HCT116 (cell line): Measurements from ENCODE around the gene LCLAT1. TPM values are rescaled to one million over a fixed set of nuclear protein-coding genes. Genes with fewer than 3 reads are reported as not detected.

Source experiments
- ATAC-seq: fragments of 200-7000 bp; cut with Tn5 transposase; 2 replicates; pipeline ENCODE4 v1.9.1; 2020; ENCODE audit warnings: mild to moderate bottlenecking, moderate library complexity
- BruUV-seq: library from RNA; stranded (reverse); fragments of 400-500 nt; replicated peaks from 2 replicates; lab custom pipeline; 2021; lab: Mats Ljungman, UMichigan
- CTCF ChIA-PET: fragments of 300-600 bp; sonication (Branson Sonifier 250); formaldehyde crosslinking; loops from one replicate; lab custom pipeline; 2021; ENCODE audit warnings: antibody characterized with exemption; lab: Charles Lee
- POLR2A ChIA-PET: fragments of 300-600, 350-600 bp; sonication (Branson Sonifier 250); formaldehyde crosslinking; loops from one replicate; lab custom pipeline; 2021; ENCODE audit warnings: antibody characterized with exemption; lab: Charles Lee
- RAD21 ChIA-PET, 2 experiments: fragments of 300-600 bp; sonication (Branson Sonifier 250); formaldehyde crosslinking; loops; one replicate each; lab custom pipeline; 2023; ENCODE audit warnings: low total read pairs in 2 of 2; ENCODE audit not compliant: uncharacterized antibody in 2 of 2, unreplicated experiment in 2 of 2, low non-redundant PET in 1 of 2; lab: Charles Lee
- DNase-seq: peaks from one replicate; pipeline ENCODE4 v3.0.0-alpha.2; 2010; ENCODE audit warnings: low read depth, low spot score
- H2AFZ ChIP-seq: fragments of 200-600 bp; shearing (Covaris generic), sonication (generic); 2 replicates; pipeline ENCODE4 v1.6.1; 2017; ENCODE audit warnings: low read depth, mixed run types, mixed read lengths, antibody characterized with exemption, low read length; ENCODE audit not compliant: poor library complexity, severe bottlenecking
- H3K27ac ChIP-seq: 2 replicates; pipeline ENCODE4 v1.5.1; 2012; ENCODE audit warnings: low read depth, low read length
- H3K27me3 ChIP-seq: fragments of 200-600 bp; sonication (generic); 2 replicates; pipeline ENCODE4 v1.6.1; 2016; ENCODE audit warnings: mixed run types, low read length, mixed read lengths; ENCODE audit not compliant: insufficient read depth
- H3K36me3 ChIP-seq, 2 experiments: fragments of 200-500 bp in 1 of 2; fragments of 200-600 bp in 1 of 2; sonication (Bioruptor generic) in 1 of 2; sonication (generic) in 1 of 2; 2 replicates each; pipeline versions ENCODE4 v1.5.1 to v1.6.1; 2014 to 2016; ENCODE audit warnings: low read length in 2 of 2, inconsistent platforms in 1 of 2, mixed read lengths in 1 of 2, mixed run types in 1 of 2; ENCODE audit not compliant: insufficient read depth in 2 of 2, control insufficient read depth in 1 of 2
- H3K4me1 ChIP-seq, 2 experiments: fragments of 200-600 bp in 1 of 2; sonication (generic) in 1 of 2; 2 replicates each; pipeline versions ENCODE4 v1.5.1 to v1.6.1; 2012 to 2017; ENCODE audit warnings: low read length in 2 of 2, inconsistent platforms in 1 of 2, mild to moderate bottlenecking in 1 of 2, mixed read lengths in 1 of 2, mixed run types in 1 of 2, moderate library complexity in 1 of 2; ENCODE audit not compliant: insufficient read depth in 2 of 2, control insufficient read depth in 1 of 2
- H3K4me2 ChIP-seq: fragments of 200-600 bp; sonication (generic); 2 replicates; pipeline ENCODE4 v1.6.1; 2017; ENCODE audit warnings: mixed run types, low read length, mixed read lengths
- H3K4me3 ChIP-seq, 2 experiments: fragments of 200-600 bp in 1 of 2; sonication (generic) in 1 of 2; replicated peaks in 1 of 2; 2 replicates each; pipeline ENCODE4 v1.5.1; 2011 to 2016; ENCODE audit warnings: low read length in 2 of 2, control low read depth in 1 of 2, low read depth in 1 of 2, mild to moderate bottlenecking in 1 of 2, mixed read lengths in 1 of 2, mixed run types in 1 of 2
- H3K79me2 ChIP-seq: fragments of 200-600 bp; sonication (generic); 2 replicates; pipeline ENCODE4 v1.6.1; 2017; ENCODE audit warnings: mild to moderate bottlenecking, mixed run types, low read length, moderate library complexity, mixed read lengths; ENCODE audit not compliant: insufficient read depth
- H3K9ac ChIP-seq: fragments of 200-600 bp; sonication (generic); 2 replicates; pipeline ENCODE4 v1.6.1; 2016; ENCODE audit warnings: low read length, mixed read lengths
- H3K9me2 ChIP-seq: fragments of 200-600 bp; sonication (generic), shearing (Covaris generic); 2 replicates; pipeline ENCODE4 v1.6.1; 2017; ENCODE audit warnings: mixed run types, mild to moderate bottlenecking, moderate library complexity; ENCODE audit not compliant: insufficient read depth
- H3K9me3 ChIP-seq, 2 experiments: fragments of 200-500 bp in 1 of 2; fragments of 200-600 bp in 1 of 2; sonication (Bioruptor generic) in 1 of 2; sonication (generic) in 1 of 2; 2 replicates each; pipeline ENCODE4 v1.6.1; 2014 to 2017; ENCODE audit warnings: low read length in 2 of 2, mixed read lengths in 2 of 2, inconsistent platforms in 1 of 2, low read depth in 1 of 2, mild to moderate bottlenecking in 1 of 2, mixed run types in 1 of 2, moderate library complexity in 1 of 2; ENCODE audit not compliant: control insufficient read depth in 1 of 2, insufficient read depth in 1 of 2
- H4K20me1 ChIP-seq: fragments of 200-600 bp; sonication (generic), shearing (Covaris generic); 2 replicates; pipeline ENCODE4 v1.6.1; 2017; ENCODE audit warnings: mixed run types, mild to moderate bottlenecking, moderate library complexity; ENCODE audit not compliant: insufficient read depth
- CBX3 ChIP-seq: IDR thresholded peaks from 2 replicates; pipeline ENCODE4 v1.6.1; 2012; ENCODE audit warnings: low read depth
- CTCF ChIP-seq, 3 experiments: fragments of 200-600 bp in 1 of 3; sonication (generic) in 1 of 3; IDR thresholded peaks in 2 of 3; conservative IDR thresholded peaks in 1 of 3; 2 replicates each; pipeline ENCODE4 v1.5.1; 2012 to 2017; ENCODE audit warnings: low read depth in 2 of 3, low read length in 2 of 3, antibody characterized with exemption in 1 of 3, borderline replicate concordance in 1 of 3, control low read depth in 1 of 3, mild to moderate bottlenecking in 1 of 3, mixed read lengths in 1 of 3, mixed run types in 1 of 3, moderate library complexity in 1 of 3; ENCODE audit not compliant: insufficient read depth in 1 of 3
- EGR1 ChIP-seq: IDR thresholded peaks from 2 replicates; pipeline ENCODE4 v1.6.1; 2012; ENCODE audit warnings: low read depth
- ELF1 ChIP-seq: IDR thresholded peaks from 2 replicates; pipeline ENCODE4 v1.6.1; 2012; ENCODE audit warnings: low read depth, borderline replicate concordance
- EZH2 ChIP-seq: fragments of 200-600 bp; sonication (generic); IDR thresholded peaks from 2 replicates; pipeline ENCODE4 v1.6.1; 2017; ENCODE audit warnings: antibody characterized with exemption, mixed run types
- FOSL1 ChIP-seq: IDR thresholded peaks from 2 replicates; pipeline ENCODE4 v1.6.1; 2012; ENCODE audit warnings: low read depth
- JUND ChIP-seq: IDR thresholded peaks from 2 replicates; pipeline ENCODE4 v1.6.1; 2012
- POLR2AphosphoS5 ChIP-seq: IDR thresholded peaks from 2 replicates; pipeline ENCODE4 v1.6.1; 2011; ENCODE audit warnings: mild to moderate bottlenecking, low read depth, low read length, moderate library complexity
- SP1 ChIP-seq: IDR thresholded peaks from 2 replicates; pipeline ENCODE4 v1.6.1; 2012; ENCODE audit warnings: low read depth
- TCF7L2 ChIP-seq: IDR thresholded peaks from 2 replicates; pipeline ENCODE4 v1.7.0; 2011; ENCODE audit warnings: borderline replicate concordance, inconsistent platforms; ENCODE audit not compliant: insufficient read depth, insufficient read length; ENCODE audit errors: extremely low read depth
- YY1 ChIP-seq: IDR thresholded peaks from 2 replicates; pipeline ENCODE4 v1.6.1; 2011; ENCODE audit warnings: low read length, low read depth, moderate library complexity, mild to moderate bottlenecking; ENCODE audit not compliant: insufficient replicate concordance; ENCODE audit errors: extremely low read depth
- ZFX ChIP-seq: fragments of 450-650 bp; IDR thresholded peaks from 2 replicates; pipeline ENCODE4 v1.6.1; 2017
- intact Hi-C: fragments of 100-400 bp; cut with micrococcal nuclease; formaldehyde crosslinking; loops from 2 replicates; pipeline ENCODE4 v1.10.0; 2022
- total RNA-seq: library from RNA; stranded (reverse); gene quantifications from one replicate; pipeline ENCODE4 v1.2.1, GENCODE V29; 2021; ENCODE audit not compliant: unreplicated experiment
- TF ChIP-seq, protein P1 (sequence below): IDR thresholded peaks from 2 replicates; pipeline ENCODE4 v1.6.1; 2011; ENCODE audit warnings: mild to moderate bottlenecking, low read length, moderate library complexity; ENCODE audit not compliant: insufficient replicate concordance; ENCODE audit errors: extremely low read depth

The LCLAT1 gene
- total RNA-seq, 1 experiment from 2014 or later, result 36.2 TPM

DNA sequence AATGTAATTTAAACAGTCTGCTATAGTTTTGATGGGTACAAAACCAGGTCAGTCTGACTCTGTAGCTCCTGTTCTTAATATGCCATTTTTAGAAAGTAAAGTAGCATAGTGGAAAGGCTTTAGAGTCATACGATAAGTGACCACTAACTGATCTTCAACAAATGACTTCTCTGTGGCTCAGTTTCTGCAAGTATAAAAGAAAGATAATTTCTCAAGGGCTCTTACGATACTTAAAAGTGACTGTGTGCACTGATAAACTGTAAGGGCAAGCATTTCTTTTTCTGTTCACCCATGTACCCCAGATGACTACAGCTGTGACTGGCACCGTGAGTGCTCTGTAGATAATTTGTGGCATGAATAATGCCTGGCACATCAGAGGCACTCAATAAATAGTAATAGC lies 178.7 kb downstream of the LCLAT1 start:
- CTCF ChIA-PET, result no interaction called here
- H3K4me1 ChIP-seq, result no peaks in the 10 kb centered on the region
- H3K79me2 ChIP-seq, result no peaks in the 10 kb centered on the region
- RAD21 ChIA-PET, result no interaction called here
- intact Hi-C loops, result no loop called here
- H3K4me3 ChIP-seq, result no peak overlapping the region
- H3K4me2 ChIP-seq, result no peak overlapping the region
- no peaks in the 10 kb centered on the region for H3K27me3 ChIP-seq
- no TSS peak for BruUV-seq
- ATAC-seq, result no peak
- H3K36me3 ChIP-seq, result no peaks in the 10 kb centered on the region
- no peaks in the 10 kb centered on the region for H4K20me1 ChIP-seq
- DNase-seq, result no peak
- H3K9me3 ChIP-seq, result no peaks in the 10 kb centered on the region
- TF ChIP-seq EZH2, result no peak
- TF ChIP-seq POLR2AphosphoS5, result no peak
- TF ChIP-seq ELF1, result no peak
- no peak for TF ChIP-seq FOSL1
- no peak for TF ChIP-seq JUND
- no peak for TF ChIP-seq CTCF (IDR thresholded peaks at IDR 0.05 in 2 of 3, conservative IDR thresholded peaks at IDR 0.05 in 1 of 3; ENCODE audit: borderline replicate concordance in 1 of 3, insufficient read depth in 1 of 3, low read depth in 2 of 3, low read length in 2 of 3)
- no peak for TF ChIP-seq EGR1
- no peak for TF ChIP-seq SP1
- TF ChIP-seq YY1, result no peak
- no peak for TF ChIP-seq ZFX
- TF ChIP-seq, protein P1, sequence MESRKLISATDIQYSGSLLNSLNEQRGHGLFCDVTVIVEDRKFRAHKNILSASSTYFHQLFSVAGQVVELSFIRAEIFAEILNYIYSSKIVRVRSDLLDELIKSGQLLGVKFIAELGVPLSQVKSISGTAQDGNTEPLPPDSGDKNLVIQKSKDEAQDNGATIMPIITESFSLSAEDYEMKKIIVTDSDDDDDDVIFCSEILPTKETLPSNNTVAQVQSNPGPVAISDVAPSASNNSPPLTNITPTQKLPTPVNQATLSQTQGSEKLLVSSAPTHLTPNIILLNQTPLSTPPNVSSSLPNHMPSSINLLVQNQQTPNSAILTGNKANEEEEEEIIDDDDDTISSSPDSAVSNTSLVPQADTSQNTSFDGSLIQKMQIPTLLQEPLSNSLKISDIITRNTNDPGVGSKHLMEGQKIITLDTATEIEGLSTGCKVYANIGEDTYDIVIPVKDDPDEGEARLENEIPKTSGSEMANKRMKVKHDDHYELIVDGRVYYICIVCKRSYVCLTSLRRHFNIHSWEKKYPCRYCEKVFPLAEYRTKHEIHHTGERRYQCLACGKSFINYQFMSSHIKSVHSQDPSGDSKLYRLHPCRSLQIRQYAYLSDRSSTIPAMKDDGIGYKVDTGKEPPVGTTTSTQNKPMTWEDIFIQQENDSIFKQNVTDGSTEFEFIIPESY, result no peak
- no peak for TF ChIP-seq TCF7L2
- no peak for TF ChIP-seq CBX3
- TF ChIP-seq, all 23 proteins: peak for 0
- Histone ChIP-seq H2AFZ (no peak overlapping the region), H3K9me2 (no peaks in the 10 kb centered on the region), H3K9ac (no peak overlapping the region), H3K27ac (no peak overlapping the region)
- POLR2A ChIA-PET, result no interaction called here
